Esophagus muscularis mucosa (tissue), 3 donors: ENCODE measurements around the gene GPR89A.
"Not testable (repeated sequence)": the region's sequence is repeated elsewhere in the genome, so short reads cannot be mapped to it uniquely, and the experiment has no call there.

Experiments used
- CTCF ChIP-seq, 3 experiments: fragments of 200-600 bp in 2 of 3; fragments of 450-650 bp in 1 of 3; sonication (generic) in 2 of 3; IDR thresholded peaks; one replicate each; pipeline ENCODE4 v1.5.1; 2017 to 2019; ENCODE audit warnings: antibody characterized with exemption in 3 of 3, mild to moderate bottlenecking in 2 of 3, moderate library complexity in 1 of 3
- POLR2A ChIP-seq: fragments of 450-650 bp; IDR thresholded peaks from one replicate; pipeline ENCODE4 v1.6.1; 2017; ENCODE audit warnings: antibody characterized with exemption, moderate library complexity, mild to moderate bottlenecking, low read depth

DNA sequence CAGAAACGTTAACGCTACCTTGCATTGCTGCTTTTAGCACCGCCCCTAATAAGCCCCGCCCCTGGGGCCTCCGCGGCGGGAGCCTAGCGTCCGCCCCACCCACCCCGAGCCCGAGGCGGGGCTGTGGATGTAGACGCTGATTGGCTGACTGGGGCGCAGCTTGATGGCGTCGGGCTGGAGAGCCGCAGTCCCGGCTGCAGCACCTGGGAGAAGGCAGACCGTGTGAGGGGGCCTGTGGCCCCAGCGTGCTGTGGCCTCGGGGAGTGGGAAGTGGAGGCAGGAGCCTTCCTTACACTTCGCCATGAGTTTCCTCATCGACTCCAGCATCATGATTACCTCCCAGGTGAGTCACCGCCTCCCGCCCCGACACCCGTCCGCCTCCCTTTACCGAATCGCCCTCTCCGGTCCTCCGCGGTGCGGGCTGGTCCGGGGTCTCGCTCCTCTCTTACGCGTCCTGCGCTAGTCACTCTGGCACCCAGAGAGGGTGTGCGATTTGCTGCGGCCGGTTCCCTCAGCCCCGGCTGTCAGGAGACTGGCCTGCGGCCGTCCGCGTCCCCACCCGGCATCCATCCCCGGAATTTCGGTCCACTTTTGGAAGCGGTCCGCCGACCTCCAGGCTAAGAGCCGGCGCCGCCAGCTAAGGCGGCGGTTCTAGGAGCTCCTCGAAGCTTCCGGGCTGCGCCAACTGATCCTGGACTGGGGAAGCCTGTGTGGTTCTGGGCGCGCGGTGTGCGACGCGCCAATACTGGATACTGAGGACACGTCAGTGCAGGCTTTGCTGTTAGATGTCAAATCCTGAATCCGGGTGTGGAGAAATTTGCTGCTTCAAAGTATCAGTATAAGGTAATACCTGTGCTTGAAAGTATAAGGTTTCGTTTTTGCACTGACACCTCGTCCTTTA is at the start of gene GPR89A:
- not testable (repeated sequence) for TF ChIP-seq POLR2A; CTCF (IDR thresholded peaks at IDR 0.05)
